GM18868 (cell line): ENCODE data around the gene KCNG2.

ENCODE experiments used
- ATAC-seq: cut with Tn5 transposase; IDR thresholded peaks from one replicate; pipeline ENCODE4 v1.9.1; 2021; ENCODE audit warnings: mild to moderate bottlenecking, moderate library complexity; ENCODE audit not compliant: unreplicated experiment

The KCNG2 gene

DNA sequence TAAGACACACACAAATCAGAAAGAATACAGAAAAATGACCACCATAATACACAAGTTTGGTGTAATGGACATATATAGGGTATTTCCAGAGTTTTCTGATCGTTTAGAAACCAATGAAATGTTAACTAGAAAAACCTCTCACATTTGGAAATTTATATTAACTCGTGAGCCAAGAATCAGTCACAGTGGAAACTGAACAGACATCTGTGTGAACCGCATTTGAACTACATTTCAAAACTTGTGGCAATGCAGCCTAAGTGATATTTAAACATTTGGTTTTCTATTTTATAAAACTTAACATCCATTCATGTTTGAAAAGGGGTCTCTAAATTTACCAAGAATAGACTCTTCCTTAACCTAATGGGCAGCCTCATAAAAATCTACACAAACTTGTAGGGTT is 29.0 kb upstream of the KCNG2 start:
- no peak for ATAC-seq

DNA sequence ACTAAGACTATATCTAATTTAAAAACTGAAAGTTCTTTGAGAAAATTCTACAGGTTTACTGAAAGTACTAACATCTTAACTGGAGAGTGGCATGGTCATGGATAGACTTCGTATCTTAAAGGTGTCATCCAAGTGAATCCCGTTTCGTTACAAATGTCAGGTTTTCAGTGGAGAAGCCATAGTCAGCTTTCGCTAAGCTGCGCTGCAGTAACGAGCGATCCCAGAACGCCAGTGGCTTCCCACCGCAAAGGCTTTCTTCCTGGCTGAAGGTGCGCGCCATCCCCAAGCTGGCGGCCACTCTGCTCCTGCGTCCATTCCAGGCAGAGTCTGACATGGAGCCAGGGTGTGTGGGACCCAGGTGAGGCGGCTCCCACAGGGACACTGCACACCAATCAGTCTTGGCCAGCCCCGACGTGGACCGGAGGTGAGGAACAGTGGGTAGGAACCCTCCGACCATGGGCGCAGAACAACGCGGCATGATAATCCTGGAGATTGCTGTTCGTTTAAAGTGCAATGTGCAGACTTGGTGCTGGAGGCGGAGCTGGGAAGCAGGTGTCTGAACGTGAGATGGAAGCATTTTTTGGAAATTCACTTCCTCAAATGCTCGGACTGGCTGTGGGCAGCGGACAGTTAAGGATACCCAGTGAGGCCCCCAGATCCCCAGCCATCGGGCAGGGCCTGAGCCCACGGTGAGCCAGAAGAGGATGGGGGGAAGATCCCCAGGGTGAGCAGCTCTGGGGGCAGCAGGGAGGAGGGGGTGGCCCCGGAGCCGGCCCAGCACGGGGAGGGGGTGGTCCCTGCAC is 27.8 kb upstream of the KCNG2 start:
- ATAC-seq, result no peak

DNA sequence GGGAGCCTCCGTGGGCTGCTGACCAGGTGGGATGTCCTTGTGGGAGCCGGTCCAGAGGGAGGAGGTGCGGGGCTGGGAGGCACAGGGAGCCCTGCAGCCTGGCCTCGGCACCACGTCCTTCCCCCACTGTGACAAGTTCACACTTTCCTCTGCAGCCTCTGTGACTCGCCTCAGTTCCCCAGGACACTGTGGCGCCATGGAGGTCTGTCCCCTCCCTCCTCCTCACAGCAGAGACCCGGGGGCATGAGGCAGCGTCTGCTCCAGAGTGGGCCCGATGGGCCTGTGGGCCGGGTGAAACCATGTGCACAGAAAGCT is 27.3 kb upstream of the KCNG2 start:
- no peak for ATAC-seq

DNA sequence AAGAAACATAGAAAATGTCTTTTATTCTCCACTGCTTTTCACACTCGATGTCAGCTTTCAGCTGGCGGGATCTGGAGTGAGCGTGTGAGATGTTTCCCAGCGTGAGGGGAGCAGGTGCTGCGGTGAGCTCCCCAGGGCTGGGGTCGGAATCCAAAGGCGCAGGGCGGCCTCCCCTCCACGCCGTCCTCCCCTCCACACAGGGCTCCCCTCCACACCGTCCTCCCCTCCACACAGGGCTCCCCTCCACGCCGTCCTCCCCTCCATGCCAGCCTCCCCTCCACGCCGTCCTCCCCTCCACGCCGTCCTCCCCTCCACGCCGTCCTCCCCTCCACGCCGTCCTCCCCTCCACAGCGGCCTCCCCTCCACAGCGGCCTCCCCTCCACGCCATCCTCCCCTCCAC is 26.9 kb upstream of the KCNG2 start:
- ATAC-seq, result no peak

DNA sequence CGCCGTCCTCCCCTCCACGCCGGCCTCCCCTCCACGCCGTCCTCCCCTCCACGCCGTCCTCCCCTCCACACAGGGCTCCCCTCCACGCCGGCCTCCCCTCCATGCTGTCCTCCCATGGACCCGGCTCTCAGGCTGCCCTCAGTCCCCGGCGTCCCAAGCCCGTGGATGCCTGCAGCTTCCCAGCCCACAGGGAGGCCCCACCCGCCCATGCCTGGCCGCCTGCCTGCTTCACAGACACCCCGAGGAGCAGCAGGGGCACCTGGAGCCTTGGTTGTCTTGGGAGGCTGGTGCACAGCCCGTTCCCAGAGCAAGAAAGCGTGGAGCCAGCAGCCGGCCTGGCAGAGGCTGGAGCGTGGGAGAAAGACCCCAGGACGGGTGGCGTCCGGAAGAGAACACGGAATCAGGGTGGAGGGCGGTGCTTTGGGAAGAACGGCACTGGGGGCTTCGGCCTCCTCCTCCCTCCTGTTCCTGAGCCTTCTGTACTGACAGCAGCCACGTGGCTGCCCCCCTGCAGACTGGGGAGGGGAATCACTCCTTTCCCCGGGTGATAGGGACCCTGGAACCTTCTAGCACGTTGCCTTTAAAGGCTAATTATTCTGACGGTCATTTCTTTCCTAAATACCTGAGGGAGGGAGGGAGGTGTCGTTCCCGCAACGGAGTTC is 26.2 kb upstream of the KCNG2 start:
- ATAC-seq, result no peak

DNA sequence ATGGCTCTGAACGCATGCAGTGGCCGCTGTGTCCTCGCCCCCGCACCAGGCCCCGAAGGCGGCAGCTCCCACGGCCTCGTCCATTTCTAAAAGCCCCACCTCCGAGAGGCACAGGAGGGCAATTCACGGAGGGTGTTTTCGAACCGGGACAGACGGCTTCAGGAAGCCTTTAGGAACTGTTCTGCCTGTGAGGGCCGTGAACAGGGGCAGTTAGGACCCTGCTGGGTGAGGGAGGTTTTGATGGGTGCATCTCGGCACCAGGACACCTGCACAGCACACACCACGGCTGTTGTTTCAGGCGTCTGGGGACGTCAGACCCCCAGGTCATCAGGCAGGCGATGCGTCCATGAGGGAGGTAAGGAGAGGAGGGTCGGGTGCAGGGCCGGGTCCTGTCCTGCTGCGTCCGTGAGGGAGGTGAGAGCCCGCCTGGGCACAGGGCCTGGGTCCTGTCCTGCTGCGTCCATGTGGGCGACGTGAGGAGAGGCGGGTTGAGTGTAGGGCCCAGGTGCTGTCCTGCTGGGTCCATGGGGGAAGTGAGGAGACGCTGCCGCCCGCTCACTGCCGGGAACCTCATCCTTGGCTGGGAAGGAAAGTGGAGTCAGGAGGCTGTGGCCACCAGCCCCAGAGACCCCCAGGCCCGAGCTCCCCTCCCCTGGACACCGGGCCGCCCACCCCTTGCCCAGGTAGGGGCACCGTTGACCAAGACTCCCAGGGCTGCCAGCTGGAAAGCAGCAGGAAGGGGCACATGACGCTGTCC is 25.5 kb upstream of the KCNG2 start:
- ATAC-seq, result no peak

DNA sequence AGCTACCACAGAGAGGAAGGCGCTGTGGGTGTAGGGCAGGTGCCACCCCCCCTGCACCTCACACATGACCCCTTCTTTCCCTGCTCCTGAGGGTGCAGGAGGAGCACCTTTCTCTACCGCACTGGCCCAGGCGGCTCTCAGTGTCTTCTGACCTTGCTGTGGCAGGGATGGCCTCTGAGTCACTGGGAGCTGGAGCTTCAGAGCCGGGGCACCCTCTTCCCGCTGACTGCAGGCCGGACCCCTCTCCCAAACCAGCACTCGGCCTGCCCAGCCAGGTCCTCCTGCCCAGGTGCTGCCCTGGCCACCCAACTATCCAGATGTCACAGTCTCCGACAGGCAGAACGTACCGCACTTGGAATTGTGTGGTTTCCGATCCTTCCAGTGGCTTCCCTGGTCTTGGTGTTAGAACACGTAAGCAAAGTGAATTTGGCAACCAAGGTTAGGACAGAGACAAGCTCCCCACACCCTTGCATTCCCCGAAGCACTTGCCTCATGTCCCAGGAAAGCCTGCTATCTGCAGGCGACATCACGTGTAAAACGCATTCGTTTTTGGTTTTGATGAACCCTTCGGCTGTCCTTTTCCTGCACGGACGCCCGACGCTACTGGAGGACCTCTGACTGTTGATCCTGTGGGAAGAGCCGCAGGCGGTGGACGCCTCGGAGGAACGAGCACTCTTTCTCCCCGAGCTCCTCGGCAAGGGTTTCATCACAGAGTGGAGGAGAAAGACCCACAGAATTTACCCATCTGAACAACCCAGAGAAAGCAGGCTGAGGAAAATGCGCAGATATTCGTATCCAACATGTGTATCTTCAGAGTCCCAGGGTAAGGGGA is 24.7 kb upstream of the KCNG2 start:
- no peak for ATAC-seq

DNA sequence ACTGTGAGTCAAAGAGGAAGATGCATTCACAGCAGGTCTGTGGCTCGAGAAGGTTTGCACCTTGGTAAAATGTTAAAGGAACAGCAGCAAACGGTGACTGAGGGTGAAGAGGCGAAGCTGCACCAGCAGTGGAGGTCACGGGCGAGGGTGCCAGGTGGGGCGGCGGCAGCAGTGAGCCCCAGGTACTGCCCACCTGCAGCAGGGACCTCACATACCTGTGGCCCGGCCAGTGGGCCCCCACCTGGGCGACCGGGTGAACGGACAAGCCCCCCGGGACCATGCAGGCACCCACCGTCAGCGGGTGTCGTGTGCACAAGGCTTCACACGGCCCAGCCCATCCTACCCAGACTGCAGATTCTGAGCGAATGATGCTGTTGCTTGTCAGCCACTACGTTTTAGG is 23.6 kb upstream of the KCNG2 start:
- no peak for ATAC-seq

DNA sequence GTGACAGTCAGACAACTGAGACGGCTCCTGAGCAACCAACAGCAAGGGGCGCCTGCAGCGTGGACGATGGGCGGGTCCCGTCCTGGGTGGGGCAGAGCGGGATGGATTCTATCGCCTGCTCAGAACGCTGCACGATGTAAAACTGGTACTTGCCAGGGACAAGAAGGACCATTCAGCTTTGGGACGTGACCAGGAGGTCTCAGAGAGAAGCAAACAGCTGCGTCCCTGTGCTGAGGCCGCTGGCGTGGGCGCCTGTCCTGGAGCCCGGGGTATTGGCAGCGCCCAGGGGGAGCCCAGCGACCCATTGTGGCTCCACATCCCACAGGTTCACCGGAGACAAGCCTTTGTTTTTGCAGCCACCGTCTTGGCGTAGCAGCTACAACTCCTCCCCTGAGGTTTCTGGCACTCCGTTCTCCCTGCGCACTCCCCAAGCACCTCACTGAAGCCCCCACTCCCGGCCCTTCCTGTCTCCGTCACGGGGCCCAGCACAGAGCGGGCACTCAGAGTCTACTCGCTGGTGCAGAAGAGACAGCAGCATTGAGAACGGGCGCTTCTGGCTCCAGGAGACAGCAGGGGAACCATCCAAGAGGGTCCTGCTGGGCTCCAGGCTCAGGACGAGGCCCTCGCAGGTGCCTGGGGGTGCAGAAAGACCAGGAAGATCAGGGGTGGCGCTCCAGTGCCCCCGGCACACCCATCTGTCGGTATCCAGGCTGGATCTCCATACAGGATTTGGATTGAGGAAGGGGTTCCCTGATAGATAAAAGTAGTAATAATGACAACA is 22.1 kb upstream of the KCNG2 start:
- no peak for ATAC-seq

DNA sequence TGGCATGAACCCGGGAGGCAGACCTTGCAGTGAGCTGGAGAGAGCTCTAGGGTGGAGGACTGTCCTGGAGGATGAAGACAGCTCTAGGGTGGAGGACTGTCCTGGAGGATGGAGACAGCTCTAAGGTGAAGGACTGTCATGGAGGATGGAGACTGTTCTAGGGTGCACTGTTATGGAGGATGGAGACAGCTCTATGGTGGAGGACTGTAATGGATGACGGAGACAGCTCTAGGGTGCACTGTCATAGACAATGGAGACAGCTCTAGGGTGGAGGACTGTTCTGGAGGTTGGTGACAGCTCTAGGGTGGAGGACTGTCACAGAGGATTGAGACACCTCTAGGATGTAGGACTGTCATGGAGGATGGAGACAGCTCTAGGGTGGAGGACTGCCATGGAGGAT is 21.1 kb upstream of the KCNG2 start:
- ATAC-seq, result no peak

DNA sequence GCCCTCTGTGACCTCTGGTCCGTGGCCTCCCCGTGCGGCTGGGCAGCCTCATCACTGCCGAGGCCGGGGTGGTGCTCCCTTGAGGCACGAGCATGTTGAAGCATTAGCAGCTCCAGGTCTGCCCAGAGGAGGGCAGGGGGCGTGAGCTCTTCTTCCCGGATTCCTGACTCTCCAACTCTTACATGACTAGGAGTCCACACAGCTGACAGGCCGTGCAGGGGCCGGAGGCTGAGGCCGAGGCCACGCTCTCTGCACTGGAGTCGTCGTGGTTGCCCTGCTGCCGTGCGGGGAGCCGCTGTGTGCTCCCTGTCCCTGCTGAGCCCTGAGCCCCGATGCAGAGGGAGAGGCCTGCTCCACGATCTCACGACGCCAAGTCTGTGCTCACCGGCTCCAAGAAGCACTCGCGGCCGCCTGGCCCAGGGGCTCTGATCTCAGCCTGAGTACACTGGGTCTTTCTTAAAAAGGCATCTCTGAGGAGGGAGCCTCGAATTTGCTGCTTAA is 19.4 kb upstream of the KCNG2 start:
- ATAC-seq, result no peak

DNA sequence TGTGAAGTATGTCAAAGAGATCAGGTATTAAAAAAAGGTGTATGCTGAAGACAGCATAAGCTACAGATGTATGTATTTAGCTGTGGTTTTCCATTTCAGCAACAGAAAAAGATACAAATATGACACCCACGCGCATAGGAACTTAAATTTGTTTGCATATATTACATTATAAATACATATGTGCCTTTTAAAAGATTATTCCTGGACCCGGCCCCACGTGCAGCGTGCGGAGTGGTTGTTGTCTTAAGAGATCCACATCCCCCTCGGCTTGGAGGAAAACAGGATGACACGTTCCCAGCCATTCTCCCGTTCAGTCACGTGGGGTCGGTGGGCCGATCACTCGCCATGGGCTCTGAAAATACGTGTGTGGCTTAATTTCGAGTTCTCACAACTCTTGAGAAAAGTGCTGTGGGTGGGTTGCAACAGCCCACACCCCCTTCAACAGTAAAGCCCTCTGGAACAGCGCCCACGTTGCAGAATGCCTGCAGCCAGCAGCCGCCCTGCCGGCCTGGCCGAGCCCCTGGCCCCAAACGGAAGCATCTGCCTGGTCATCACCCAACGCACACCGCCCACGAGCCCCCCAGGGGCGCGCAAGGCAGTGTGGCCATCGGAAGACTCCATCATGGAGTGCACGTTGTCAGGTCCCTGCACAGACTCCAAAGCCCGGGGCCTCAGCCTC is 18.6 kb upstream of the KCNG2 start:
- ATAC-seq, result no peak

DNA sequence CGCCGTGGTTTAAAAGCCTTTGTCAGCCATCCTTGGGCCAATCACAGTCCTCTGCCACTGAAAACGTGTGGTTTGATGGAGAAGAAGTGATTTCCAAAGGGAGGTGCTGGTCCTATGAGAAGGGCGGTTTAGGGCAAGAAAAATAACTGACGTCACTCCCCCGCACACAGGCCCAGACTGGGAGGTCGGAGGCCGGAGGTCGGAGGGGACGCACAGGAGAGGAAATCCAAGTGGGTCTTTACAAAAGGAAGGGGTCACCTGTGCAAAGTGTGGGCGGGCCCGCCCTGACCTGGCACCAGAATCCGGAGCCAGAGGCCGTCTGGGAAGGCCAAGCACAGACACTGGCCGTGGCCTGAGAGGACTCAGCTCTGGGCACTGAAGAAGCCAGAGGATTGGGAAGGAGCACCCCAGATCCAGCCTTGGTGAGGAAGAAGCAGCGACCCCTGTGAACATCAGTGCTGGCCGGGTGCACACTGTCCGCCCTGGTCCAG is 18.0 kb upstream of the KCNG2 start:
- no peak for ATAC-seq

DNA sequence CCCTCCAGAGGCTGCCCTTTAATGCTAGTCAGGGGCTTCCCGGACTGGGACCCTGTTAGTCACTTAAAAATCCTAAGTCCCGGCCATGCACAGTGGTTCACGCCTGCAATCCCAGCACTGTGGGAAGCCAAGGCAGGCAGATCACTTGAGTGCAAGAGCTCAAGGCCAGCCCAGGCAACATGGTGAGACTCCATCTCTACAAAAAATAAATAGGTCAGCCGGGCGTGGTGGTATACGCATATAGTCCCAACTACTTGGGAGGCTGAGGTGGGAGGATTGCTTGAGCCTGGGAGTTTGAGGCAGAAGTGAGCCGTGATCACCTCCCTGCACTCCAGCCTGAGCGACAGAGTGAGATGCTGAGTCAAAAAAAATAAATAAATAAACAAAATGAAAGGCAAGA is 17.2 kb upstream of the KCNG2 start:
- ATAC-seq, result no peak

DNA sequence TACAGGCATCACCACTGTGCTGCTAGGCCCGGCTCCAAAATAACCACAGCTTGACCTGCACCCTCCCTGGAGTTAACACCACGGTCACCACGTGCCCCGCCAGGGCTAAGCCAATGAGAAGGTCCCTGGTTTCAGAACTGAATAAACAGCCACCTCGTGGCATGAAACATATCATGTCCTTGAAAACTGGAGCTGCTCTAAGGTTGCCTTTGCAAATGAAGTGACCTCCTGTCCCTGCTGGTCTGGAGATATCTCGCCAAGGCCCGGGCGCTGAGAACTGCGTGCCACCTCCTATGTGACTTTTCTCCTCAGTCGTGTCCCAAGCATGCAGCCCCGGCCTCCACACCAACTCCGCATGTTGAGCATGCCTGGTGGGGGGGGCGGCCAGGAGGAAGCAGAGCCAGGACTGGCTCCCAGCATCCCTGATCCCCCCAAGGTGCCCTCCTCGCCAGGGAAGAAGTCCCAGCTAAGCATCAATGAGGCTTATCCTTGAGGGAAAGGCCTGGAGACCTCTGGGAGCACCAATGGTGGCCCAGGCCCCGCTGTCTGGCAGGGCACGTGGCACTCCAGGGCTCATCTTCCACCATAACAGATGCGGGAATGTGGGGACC is 16.3 kb upstream of the KCNG2 start:
- ATAC-seq, result no peak

DNA sequence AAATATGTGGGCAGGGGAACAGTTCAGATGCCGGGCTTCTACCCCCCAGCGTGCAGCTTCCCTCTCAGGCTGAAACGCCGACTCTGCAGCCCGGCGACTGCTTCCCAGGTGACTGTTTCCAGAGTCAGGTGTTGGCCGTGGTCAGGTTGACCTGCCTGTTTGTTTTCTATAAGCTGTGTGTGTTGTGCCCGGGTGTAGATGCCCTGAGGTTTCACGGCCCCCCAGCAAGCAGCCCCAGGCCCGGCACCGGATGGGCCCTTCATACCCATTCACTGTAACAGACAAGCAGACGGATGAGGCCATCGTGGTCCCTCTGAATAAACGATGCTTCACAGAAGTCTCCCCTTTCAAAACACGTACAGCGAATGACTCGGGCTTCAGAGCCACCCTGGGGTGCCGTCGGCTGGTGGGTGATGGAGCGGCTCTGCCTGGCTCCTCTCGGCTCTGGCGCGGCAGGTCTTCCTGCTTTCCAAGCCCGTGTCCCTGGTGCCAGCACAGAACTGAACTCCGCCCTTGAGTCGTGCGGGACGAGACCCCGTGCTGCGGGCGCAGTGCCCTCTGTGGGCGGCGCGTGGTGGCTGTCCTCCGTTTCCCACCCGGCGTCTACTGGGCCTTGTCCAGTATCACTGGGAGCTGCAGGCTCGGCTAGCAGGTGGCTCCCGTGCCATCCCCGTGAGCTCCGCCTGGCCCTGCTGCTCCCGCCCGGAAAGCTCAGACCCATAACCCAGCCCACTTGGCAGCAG is 15.0 kb upstream of the KCNG2 start:
- ATAC-seq, result no peak

DNA sequence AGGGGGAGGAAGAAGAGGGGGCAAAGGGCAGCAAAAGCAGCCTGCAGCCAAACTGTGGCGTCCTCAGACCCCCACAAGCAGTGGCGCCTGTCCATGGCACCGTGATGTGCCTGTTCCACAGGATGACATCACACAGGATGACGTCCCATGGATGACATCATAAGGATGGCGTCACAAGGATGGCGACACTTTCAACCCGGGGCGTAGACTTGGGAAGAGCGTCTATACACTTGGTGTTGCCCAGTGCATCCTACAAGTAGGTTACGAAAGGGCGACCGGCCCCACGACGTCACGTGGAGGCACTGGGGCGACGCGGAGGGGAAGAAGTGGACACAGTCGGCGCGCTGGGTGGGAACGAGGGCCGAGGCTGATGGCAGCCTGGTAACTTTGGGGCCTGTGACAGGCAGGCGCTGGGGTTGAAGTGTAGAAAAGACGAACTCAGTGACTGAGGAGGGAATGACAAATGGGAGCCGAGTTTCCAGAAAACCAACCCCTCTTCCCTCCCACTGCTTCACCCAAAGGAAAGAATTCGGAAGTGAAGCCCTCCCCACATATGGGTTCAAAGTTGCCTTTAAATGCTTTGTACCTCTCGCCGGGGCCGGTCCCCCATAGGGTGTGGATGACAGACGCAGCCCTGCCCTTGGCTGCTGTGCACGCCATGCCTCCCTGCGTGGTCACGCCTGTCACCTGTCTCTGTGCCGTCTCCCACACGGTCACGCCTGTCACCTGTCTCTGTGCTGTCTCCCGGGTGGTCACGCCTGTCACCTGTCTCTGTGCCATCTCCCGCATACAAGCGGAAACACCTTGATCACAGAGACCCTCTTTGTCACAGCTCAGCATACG is 13.4 kb upstream of the KCNG2 start:
- ATAC-seq, result no peak
